MM.1S (cell line): ENCODE results near the gene OCLN.
"Not testable (repeated sequence)": the region's sequence is repeated elsewhere in the genome, so short reads cannot be mapped to it uniquely, and the experiment has no call there.

Experiments
- DNase-seq: peaks from one replicate; pipeline ENCODE4 v3.0.0-alpha.2; 2015
- H2AFZ ChIP-seq: fragments of 300-600 bp; sonication (generic); 2 replicates; pipeline ENCODE4 v1.6.0; 2016; ENCODE audit warnings: antibody characterized with exemption, low read length
- H3F3A ChIP-seq: fragments of 300-600 bp; sonication (generic); 2 replicates; pipeline ENCODE4 v1.6.1; 2016; ENCODE audit warnings: mild to moderate bottlenecking, antibody characterized with exemption, low read length, moderate library complexity, mixed read lengths; ENCODE audit not compliant: insufficient read depth
- H3K27ac ChIP-seq: fragments of 300-600 bp; sonication (generic); 2 replicates; pipeline ENCODE4 v1.5.1; 2016; ENCODE audit warnings: mild to moderate bottlenecking, low read length
- H3K27me3 ChIP-seq: fragments of 300-600 bp; sonication (generic); replicated peaks from 2 replicates; pipeline ENCODE4 v1.6.0; 2016; ENCODE audit warnings: low read length; ENCODE audit not compliant: insufficient read depth
- H3K36me3 ChIP-seq: fragments of 300-600 bp; sonication (generic); replicated peaks from 2 replicates; pipeline ENCODE4 v1.6.1; 2016; ENCODE audit warnings: mild to moderate bottlenecking, low read length, mixed read lengths; ENCODE audit not compliant: insufficient read depth
- H3K4me1 ChIP-seq: fragments of 300-600 bp; sonication (generic); 2 replicates; pipeline ENCODE4 v1.6.1; 2016; ENCODE audit warnings: low read length, mixed read lengths
- H3K4me2 ChIP-seq: fragments of 300-600 bp; sonication (generic); 2 replicates; pipeline ENCODE4 v1.6.0; 2016; ENCODE audit warnings: low read depth, low read length
- H3K4me3 ChIP-seq: fragments of 300-600 bp; sonication (generic); 2 replicates; pipeline ENCODE4 v1.5.1; 2016; ENCODE audit warnings: low read length, mixed read lengths
- H3K79me2 ChIP-seq: fragments of 300-600 bp; sonication (generic); 2 replicates; pipeline ENCODE4 v1.6.1; 2016; ENCODE audit warnings: mixed run types, low read length, mixed read lengths
- H3K9ac ChIP-seq: fragments of 300-600 bp; sonication (generic); 2 replicates; pipeline ENCODE4 v1.6.1; 2016; ENCODE audit warnings: low read length, mixed read lengths
- H3K9me2 ChIP-seq: fragments of 300-600 bp; sonication (generic); replicated peaks from 2 replicates; pipeline ENCODE4 v1.6.1; 2016; ENCODE audit warnings: mild to moderate bottlenecking, low read length, mixed read lengths; ENCODE audit not compliant: insufficient read depth
- H3K9me3 ChIP-seq: fragments of 300-600 bp; sonication (generic); replicated peaks from 2 replicates; pipeline ENCODE4 v1.6.1; 2016; ENCODE audit warnings: mild to moderate bottlenecking, low read length, mixed read lengths; ENCODE audit not compliant: insufficient read depth
- H4K20me1 ChIP-seq: fragments of 300-600 bp; sonication (generic); 2 replicates; pipeline ENCODE4 v1.6.1; 2016; ENCODE audit warnings: mild to moderate bottlenecking, low read length, moderate library complexity, mixed read lengths; ENCODE audit not compliant: insufficient read depth
- EZH2 ChIP-seq: fragments of 300-600 bp; sonication (generic); optimal IDR thresholded peaks from 2 replicates; pipeline ENCODE3; 2017; ENCODE audit warnings: low read depth, mild to moderate bottlenecking, antibody characterized with exemption, low read length, mixed read lengths
- EZH2phosphoT487 ChIP-seq: fragments of 300-600 bp; sonication (generic); IDR thresholded peaks from 2 replicates; pipeline ENCODE4 v1.6.1; 2018; ENCODE audit warnings: antibody characterized with exemption, low read length
- TF ChIP-seq, protein P1 (sequence below): fragments of 300-600 bp; sonication (generic); IDR thresholded peaks from 2 replicates; pipeline ENCODE4 v1.5.1; 2016; ENCODE audit warnings: antibody characterized with exemption, low read length, mixed read lengths

OCLN gene

DNA sequence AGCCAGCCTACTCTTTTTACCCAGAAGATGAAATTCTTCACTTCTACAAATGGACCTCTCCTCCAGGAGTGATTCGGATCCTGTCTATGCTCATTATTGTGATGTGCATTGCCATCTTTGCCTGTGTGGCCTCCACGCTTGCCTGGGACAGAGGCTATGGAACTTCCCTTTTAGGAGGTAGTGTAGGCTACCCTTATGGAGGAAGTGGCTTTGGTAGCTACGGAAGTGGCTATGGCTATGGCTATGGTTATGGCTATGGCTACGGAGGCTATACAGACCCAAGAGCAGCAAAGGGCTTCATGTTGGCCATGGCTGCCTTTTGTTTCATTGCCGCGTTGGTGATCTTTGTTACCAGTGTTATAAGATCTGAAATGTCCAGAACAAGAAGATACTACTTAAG is 16.6 kb downstream of the OCLN start:
- H3K9ac ChIP-seq, result no peak overlapping the region
- H3K27me3 ChIP-seq, result no peaks in the 10 kb centered on the region
- no peaks in the 10 kb centered on the region for H3F3A ChIP-seq
- no peak overlapping the region for H3K27ac ChIP-seq
- H3K4me3 ChIP-seq, result no peak overlapping the region
- H3K36me3 ChIP-seq, result no peaks in the 10 kb centered on the region
- no peaks in the 10 kb centered on the region for H3K9me2 ChIP-seq
- H3K4me1 ChIP-seq, result no peaks in the 10 kb centered on the region
- H2AFZ ChIP-seq, result no peak overlapping the region
- TF ChIP-seq EZH2 (no peak), EZH2phosphoT487 (no peak)
- TF ChIP-seq, protein P1, sequence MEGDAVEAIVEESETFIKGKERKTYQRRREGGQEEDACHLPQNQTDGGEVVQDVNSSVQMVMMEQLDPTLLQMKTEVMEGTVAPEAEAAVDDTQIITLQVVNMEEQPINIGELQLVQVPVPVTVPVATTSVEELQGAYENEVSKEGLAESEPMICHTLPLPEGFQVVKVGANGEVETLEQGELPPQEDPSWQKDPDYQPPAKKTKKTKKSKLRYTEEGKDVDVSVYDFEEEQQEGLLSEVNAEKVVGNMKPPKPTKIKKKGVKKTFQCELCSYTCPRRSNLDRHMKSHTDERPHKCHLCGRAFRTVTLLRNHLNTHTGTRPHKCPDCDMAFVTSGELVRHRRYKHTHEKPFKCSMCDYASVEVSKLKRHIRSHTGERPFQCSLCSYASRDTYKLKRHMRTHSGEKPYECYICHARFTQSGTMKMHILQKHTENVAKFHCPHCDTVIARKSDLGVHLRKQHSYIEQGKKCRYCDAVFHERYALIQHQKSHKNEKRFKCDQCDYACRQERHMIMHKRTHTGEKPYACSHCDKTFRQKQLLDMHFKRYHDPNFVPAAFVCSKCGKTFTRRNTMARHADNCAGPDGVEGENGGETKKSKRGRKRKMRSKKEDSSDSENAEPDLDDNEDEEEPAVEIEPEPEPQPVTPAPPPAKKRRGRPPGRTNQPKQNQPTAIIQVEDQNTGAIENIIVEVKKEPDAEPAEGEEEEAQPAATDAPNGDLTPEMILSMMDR, result no peak
- H4K20me1 ChIP-seq, result no peaks in the 10 kb centered on the region
- no peaks in the 10 kb centered on the region for H3K9me3 ChIP-seq
- no peaks in the 10 kb centered on the region for H3K79me2 ChIP-seq
- DNase-seq, result no peak
- no peak overlapping the region for H3K4me2 ChIP-seq

DNA sequence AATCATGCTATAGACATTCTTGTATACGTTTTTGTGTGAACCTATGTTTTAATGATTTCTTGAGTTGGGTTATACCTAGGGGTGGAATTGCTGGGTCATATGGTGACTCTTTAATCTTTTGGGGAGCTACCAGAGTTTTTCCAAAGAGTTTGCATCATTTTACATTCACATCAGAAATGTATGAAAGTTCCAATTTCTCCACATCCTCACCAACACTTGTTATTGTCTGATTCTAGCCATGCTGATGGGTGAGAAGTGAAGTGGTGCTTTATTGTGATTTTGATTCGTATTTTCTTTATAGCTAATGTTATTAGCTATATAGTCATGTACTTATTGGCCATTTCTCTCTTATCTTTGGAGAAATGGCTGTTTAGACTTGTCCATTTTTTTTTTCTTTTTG is 18.1 kb downstream of the OCLN start:
- Histone ChIP-seq H3F3A (no peaks in the 10 kb centered on the region), H3K36me3 (no peaks in the 10 kb centered on the region), H4K20me1 (no peaks in the 10 kb centered on the region), H3K9ac (no peak overlapping the region), H3K9me3 (no peaks in the 10 kb centered on the region), H3K27me3 (no peaks in the 10 kb centered on the region), H3K4me1 (no peaks in the 10 kb centered on the region), H2AFZ (no peak overlapping the region), H3K9me2 (no peaks in the 10 kb centered on the region), H3K4me3 (no peak overlapping the region), H3K27ac (no peak overlapping the region), H3K79me2 (no peaks in the 10 kb centered on the region), H3K4me2 (no peak overlapping the region)
- TF ChIP-seq, protein P1, result no peak
- TF ChIP-seq EZH2phosphoT487 (no peak), EZH2 (no peak)
- DNase-seq, result no peak

DNA sequence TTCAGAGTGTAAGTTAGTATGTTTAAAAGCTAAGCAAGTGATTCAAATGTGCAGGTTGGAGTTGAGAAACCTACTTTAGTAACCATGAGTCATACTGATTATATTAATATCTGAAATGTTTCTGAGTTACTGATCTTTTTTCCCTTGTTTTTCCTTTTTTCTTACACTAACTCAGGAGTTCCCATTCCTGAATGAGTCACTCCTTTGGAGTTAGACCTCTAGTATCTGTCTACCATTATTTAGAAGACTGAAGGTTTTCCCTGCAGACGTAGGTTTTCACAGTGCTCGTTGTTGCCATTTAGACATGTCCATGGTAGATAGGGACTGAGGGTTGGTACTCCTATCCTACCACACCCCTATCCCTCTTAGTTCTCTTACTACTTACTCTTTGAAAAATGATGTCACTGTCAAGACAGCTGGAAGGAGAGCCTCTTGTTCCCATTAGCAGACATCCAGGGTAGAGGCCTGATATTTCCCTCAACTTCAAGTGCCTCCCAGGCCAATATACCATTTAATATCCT is 20.2 kb downstream of the OCLN start:
- TF ChIP-seq, protein P1, result no peak
- TF ChIP-seq EZH2, result no peak
- no peak for TF ChIP-seq EZH2phosphoT487
- Histone ChIP-seq H2AFZ (no peak overlapping the region), H3K36me3 (no peaks in the 10 kb centered on the region), H3K9me3 (no peaks in the 10 kb centered on the region), H3K4me2 (no peak overlapping the region), H3K79me2 (no peaks in the 10 kb centered on the region), H3K4me1 (no peaks in the 10 kb centered on the region), H3F3A (no peaks in the 10 kb centered on the region), H3K4me3 (no peak overlapping the region), H3K9me2 (no peaks in the 10 kb centered on the region), H3K27ac (no peak overlapping the region), H4K20me1 (no peaks in the 10 kb centered on the region), H3K9ac (no peak overlapping the region), H3K27me3 (no peaks in the 10 kb centered on the region)
- no peak for DNase-seq

DNA sequence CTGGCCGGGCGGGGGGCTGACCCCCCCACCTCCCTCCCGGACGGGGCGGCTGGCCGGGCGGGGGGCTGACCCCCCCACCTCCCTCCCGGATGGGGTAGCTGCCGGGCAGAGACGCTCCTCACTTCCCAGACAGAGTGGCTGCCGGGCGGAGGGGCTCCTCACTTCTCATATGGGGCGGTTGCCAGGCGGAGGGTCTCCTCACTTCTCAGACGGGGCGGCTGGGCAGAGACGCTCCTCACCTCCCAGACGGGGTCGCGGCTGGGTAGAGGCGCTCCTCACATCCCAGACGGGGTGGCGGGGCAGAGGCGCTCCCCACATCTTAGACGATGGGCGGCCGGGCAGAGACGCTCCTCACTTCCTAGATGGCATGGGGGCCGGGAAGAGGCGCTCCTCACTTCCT is 23.0 kb downstream of the OCLN start:
- H3K36me3 ChIP-seq, H3F3A ChIP-seq, H3K4me2 ChIP-seq, H2AFZ ChIP-seq, H3K9me2 ChIP-seq, H3K27ac ChIP-seq, H3K9ac ChIP-seq, H4K20me1 ChIP-seq, H3K4me3 ChIP-seq, H3K4me1 ChIP-seq, DNase-seq, H3K9me3 ChIP-seq, H3K79me2 ChIP-seq, H3K27me3 ChIP-seq: not testable (repeated sequence)
